Neural cell (in vitro differentiated cells): ENCODE data around the gene INVS. TPM values are rescaled to one million over a fixed set of nuclear protein-coding genes. Genes with fewer than 3 reads are reported as not detected.
"Not testable (repeated sequence)": the region's sequence is repeated elsewhere in the genome, so short reads cannot be mapped to it uniquely, and the experiment has no call there.

Source experiments
- H2AFZ ChIP-seq: fragments of 200-600, 300-800 bp; sonication (generic), shearing (Covaris generic); 2 replicates; pipeline ENCODE4 v1.6.0; 2014; ENCODE audit warnings: low read depth, mild to moderate bottlenecking, antibody characterized with exemption, low read length, moderate library complexity
- H3F3A ChIP-seq: fragments of 200-600 bp; shearing (Covaris generic); 2 replicates; pipeline ENCODE4 v1.6.1; 2016; ENCODE audit warnings: mild to moderate bottlenecking, moderate library complexity, mixed read lengths, antibody characterized with exemption, low read length; ENCODE audit not compliant: insufficient read depth, poor library complexity, severe bottlenecking
- H3K27ac ChIP-seq: fragments of 200-600, 300-800 bp; sonication (generic), shearing (Covaris generic); 2 replicates; pipeline ENCODE4 v1.5.1; 2014; ENCODE audit warnings: mild to moderate bottlenecking, low read length, moderate library complexity
- H3K27me3 ChIP-seq: fragments of 300-800, 200-600 bp; sonication (generic), shearing (Covaris generic); 2 replicates; pipeline ENCODE4 v1.6.0; 2014; ENCODE audit warnings: mild to moderate bottlenecking, low read depth, low read length, moderate library complexity; ENCODE audit not compliant: insufficient read depth
- H3K36me3 ChIP-seq: fragments of 300-800, 200-600 bp; sonication (generic), shearing (Covaris generic); 2 replicates; pipeline ENCODE4 v1.5.1; 2014; ENCODE audit warnings: mild to moderate bottlenecking, antibody characterized with exemption, low read length, moderate library complexity; ENCODE audit not compliant: insufficient read depth
- H3K4me2 ChIP-seq: fragments of 300-800, 200-600 bp; sonication (generic), shearing (Covaris generic); 2 replicates; pipeline ENCODE4 v1.6.0; 2014; ENCODE audit warnings: mild to moderate bottlenecking, low read length
- H3K4me3 ChIP-seq: fragments of 300-800, 200-600 bp; sonication (generic), shearing (Covaris generic); 2 replicates; pipeline ENCODE4 v1.5.1; 2014; ENCODE audit warnings: mild to moderate bottlenecking, low read length, moderate library complexity
- H3K79me2 ChIP-seq: fragments of 200-600 bp; shearing (Covaris generic); replicated peaks from 2 replicates; pipeline ENCODE4 v1.6.0; 2014; ENCODE audit warnings: mild to moderate bottlenecking, low read length, moderate library complexity; ENCODE audit not compliant: insufficient read depth
- H3K9ac ChIP-seq: fragments of 300-800, 200-600 bp; sonication (generic), shearing (Covaris generic); 2 replicates; pipeline ENCODE4 v1.6.1; 2016; ENCODE audit warnings: mild to moderate bottlenecking, low read length, mixed read lengths
- H3K9me2 ChIP-seq: fragments of 200-600 bp; shearing (Covaris generic); 2 replicates; pipeline ENCODE4 v1.6.1; 2016; ENCODE audit warnings: mild to moderate bottlenecking, low read length, mixed read lengths; ENCODE audit not compliant: insufficient read depth
- H3K9me3 ChIP-seq: fragments of 200-600, 300-800 bp; sonication (generic), shearing (Covaris generic); 2 replicates; pipeline ENCODE4 v1.6.1; 2016; ENCODE audit warnings: mild to moderate bottlenecking, mixed run types, low read length, moderate library complexity, mixed read lengths
- H4K20me1 ChIP-seq: fragments of 200-600 bp; shearing (Covaris generic); 2 replicates; pipeline ENCODE4 v1.6.1; 2016; ENCODE audit warnings: mild to moderate bottlenecking, mixed run types; ENCODE audit not compliant: insufficient read depth
- CTCF ChIP-seq: fragments of 450-650 bp; IDR thresholded peaks from 2 replicates; pipeline ENCODE4 v1.5.1; 2014; ENCODE audit warnings: antibody characterized with exemption, mild to moderate bottlenecking, moderate library complexity; ENCODE audit not compliant: poor library complexity, severe bottlenecking
- EP300 ChIP-seq: fragments of 450-650 bp; conservative IDR thresholded peaks from 2 replicates; pipeline ENCODE4 v1.6.1; 2014; ENCODE audit warnings: antibody characterized with exemption, mild to moderate bottlenecking, moderate library complexity; ENCODE audit not compliant: poor library complexity, severe bottlenecking
- EZH2 ChIP-seq: fragments of 200-600, 300-800 bp; shearing (Covaris generic), sonication (generic); IDR thresholded peaks from 2 replicates; pipeline ENCODE4 v1.6.1; 2014; ENCODE audit warnings: antibody characterized with exemption, low read length, borderline replicate concordance, mild to moderate bottlenecking; ENCODE audit not compliant: insufficient read depth, poor library complexity, severe bottlenecking
- MXI1 ChIP-seq: fragments of 450-650 bp; conservative IDR thresholded peaks from 2 replicates; pipeline ENCODE4 v1.6.1; 2014; ENCODE audit warnings: antibody characterized with exemption, mild to moderate bottlenecking; ENCODE audit not compliant: poor library complexity, severe bottlenecking
- POLR2AphosphoS5 ChIP-seq: IDR thresholded peaks from 2 replicates; pipeline ENCODE4 v1.6.1; 2012
- RAD21 ChIP-seq: fragments of 450-650 bp; conservative IDR thresholded peaks from 2 replicates; pipeline ENCODE4 v1.6.1; 2014; ENCODE audit warnings: antibody characterized with exemption, mild to moderate bottlenecking, moderate library complexity
- SMC3 ChIP-seq: fragments of 450-650 bp; conservative IDR thresholded peaks from 2 replicates; pipeline ENCODE4 v1.6.1; 2014; ENCODE audit warnings: antibody characterized with exemption, mild to moderate bottlenecking, moderate library complexity; ENCODE audit not compliant: poor library complexity
- TAF1 ChIP-seq: IDR thresholded peaks from 2 replicates; pipeline ENCODE4 v1.6.1; 2012; ENCODE audit warnings: low read depth
- polyA plus RNA-seq: library from polyadenylated mRNA; depleted of rRNA; stranded (reverse); fragments of >200 nt; gene quantifications from 2 replicates; pipeline ENCODE4 v1.2.3, GENCODE V29; 2014
- TF ChIP-seq, protein P1 (sequence below): IDR thresholded peaks from 2 replicates; pipeline ENCODE4 v1.6.1; 2012; ENCODE audit warnings: borderline replicate concordance

Gene INVS
- polyA plus RNA-seq, 1 donor from 2014 or later = 11.3 TPM

- no peak overlapping the region for H2AFZ ChIP-seq
- H3K27ac ChIP-seq = no peak overlapping the region
- TF ChIP-seq RAD21 (no peak), POLR2AphosphoS5 (no peak), EP300 (no peak), CTCF (no peak), EZH2 (no peak), TAF1 (no peak), MXI1 (no peak), SMC3 (no peak)
- TF ChIP-seq, protein P1, sequence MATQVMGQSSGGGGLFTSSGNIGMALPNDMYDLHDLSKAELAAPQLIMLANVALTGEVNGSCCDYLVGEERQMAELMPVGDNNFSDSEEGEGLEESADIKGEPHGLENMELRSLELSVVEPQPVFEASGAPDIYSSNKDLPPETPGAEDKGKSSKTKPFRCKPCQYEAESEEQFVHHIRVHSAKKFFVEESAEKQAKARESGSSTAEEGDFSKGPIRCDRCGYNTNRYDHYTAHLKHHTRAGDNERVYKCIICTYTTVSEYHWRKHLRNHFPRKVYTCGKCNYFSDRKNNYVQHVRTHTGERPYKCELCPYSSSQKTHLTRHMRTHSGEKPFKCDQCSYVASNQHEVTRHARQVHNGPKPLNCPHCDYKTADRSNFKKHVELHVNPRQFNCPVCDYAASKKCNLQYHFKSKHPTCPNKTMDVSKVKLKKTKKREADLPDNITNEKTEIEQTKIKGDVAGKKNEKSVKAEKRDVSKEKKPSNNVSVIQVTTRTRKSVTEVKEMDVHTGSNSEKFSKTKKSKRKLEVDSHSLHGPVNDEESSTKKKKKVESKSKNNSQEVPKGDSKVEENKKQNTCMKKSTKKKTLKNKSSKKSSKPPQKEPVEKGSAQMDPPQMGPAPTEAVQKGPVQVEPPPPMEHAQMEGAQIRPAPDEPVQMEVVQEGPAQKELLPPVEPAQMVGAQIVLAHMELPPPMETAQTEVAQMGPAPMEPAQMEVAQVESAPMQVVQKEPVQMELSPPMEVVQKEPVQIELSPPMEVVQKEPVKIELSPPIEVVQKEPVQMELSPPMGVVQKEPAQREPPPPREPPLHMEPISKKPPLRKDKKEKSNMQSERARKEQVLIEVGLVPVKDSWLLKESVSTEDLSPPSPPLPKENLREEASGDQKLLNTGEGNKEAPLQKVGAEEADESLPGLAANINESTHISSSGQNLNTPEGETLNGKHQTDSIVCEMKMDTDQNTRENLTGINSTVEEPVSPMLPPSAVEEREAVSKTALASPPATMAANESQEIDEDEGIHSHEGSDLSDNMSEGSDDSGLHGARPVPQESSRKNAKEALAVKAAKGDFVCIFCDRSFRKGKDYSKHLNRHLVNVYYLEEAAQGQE = no peak
Measured at GRCh38 chr9:100131875-100132430, 32.9 kb downstream of the INVS start.

DNA sequence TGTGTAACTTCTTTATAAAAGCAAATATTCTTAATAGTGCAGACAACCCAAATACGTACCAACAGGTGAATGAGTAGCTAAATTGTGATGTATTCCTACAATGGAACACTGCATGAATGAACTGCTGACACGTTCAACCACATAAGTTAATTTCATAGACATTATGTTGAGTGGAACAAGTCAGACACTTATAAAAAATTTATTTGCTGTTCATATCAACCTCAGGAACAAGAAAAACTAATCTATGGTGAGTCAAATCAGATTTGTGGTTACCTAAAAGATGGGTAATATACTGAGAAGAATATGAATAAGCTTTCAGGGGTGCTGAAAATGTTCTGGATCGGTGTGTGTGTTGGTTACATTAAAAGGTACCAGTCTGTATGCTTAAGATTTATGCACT is 35.7 kb downstream of the INVS start:
- TF ChIP-seq CTCF (no peak), POLR2AphosphoS5 (no peak), EP300 (no peak), RAD21 (no peak), MXI1 (no peak), TAF1 (no peak), SMC3 (no peak), EZH2 (no peak)
- TF ChIP-seq, protein P1 = no peak
- H3K27me3 ChIP-seq = no peaks in the 10 kb centered on the region

More at GRCh38 chr9:100131875-100132430, 32.9 kb downstream of the INVS start:
- H4K20me1 ChIP-seq = no peaks in the 10 kb centered on the region
- no peaks in the 10 kb centered on the region for H3K36me3 ChIP-seq
- no peaks in the 10 kb centered on the region for H3K79me2 ChIP-seq
- no peaks in the 10 kb centered on the region for H3K9me2 ChIP-seq
- no peaks in the 10 kb centered on the region for H3K27me3 ChIP-seq
- no peaks in the 10 kb centered on the region for H3F3A ChIP-seq
- no peak overlapping the region for H3K4me2 ChIP-seq
- H3K9me3 ChIP-seq = no peaks in the 10 kb centered on the region
- H3K4me3 ChIP-seq = no peak overlapping the region
- no peak overlapping the region for H3K9ac ChIP-seq

GRCh38 chr9:100136799-100137198 is 37.8 kb downstream of the INVS start:
- H3K4me2 ChIP-seq, H2AFZ ChIP-seq, H3K4me3 ChIP-seq, H3K27me3 ChIP-seq, H3K9me2 ChIP-seq, H3K79me2 ChIP-seq, H3K27ac ChIP-seq, H3K36me3 ChIP-seq, H4K20me1 ChIP-seq, H3K9me3 ChIP-seq, H3K9ac ChIP-seq, H3F3A ChIP-seq: not testable (repeated sequence)

More for the DNA sequence above, 35.7 kb downstream of the INVS start:
- Histone ChIP-seq H3K9me3 (no peaks in the 10 kb centered on the region), H3K36me3 (no peaks in the 10 kb centered on the region), H3K79me2 (no peaks in the 10 kb centered on the region), H2AFZ (no peak overlapping the region), H3K9me2 (no peaks in the 10 kb centered on the region), H3F3A (no peaks in the 10 kb centered on the region), H4K20me1 (no peaks in the 10 kb centered on the region), H3K4me3 (no peak overlapping the region), H3K27ac (no peak overlapping the region), H3K9ac (no peak overlapping the region), H3K4me2 (no peak overlapping the region)
